Fibroblast of the aortic adventitia (primary cell): ENCODE results near the gene PSME3IP1. TPM values are rescaled to one million over a fixed set of nuclear protein-coding genes. Genes with fewer than 3 reads are reported as not detected.

Experiments
- DNase-seq: peaks from one replicate; pipeline ENCODE4 v3.0.0-alpha.2; 2010; ENCODE audit warnings: low read depth
- H3K4me3 ChIP-seq: 2 replicates; pipeline ENCODE4 v1.5.1; 2011; ENCODE audit warnings: low read depth, mild to moderate bottlenecking, control low read depth, low read length, moderate library complexity
- CTCF ChIP-seq: IDR thresholded peaks from 2 replicates; pipeline ENCODE4 v1.5.1; 2011; ENCODE audit warnings: mild to moderate bottlenecking, low read length, control low read depth, inconsistent platforms; ENCODE audit not compliant: insufficient read depth
- total RNA-seq: library from RNA; depleted of rRNA; stranded (reverse); fragments of >200 nt; gene quantifications from 2 replicates; pipeline ENCODE4 v1.2.3, GENCODE V29; 2012; ENCODE audit warnings: low replicate concordance

PSME3IP1 gene
- total RNA-seq, 1 donor = 71.5 TPM

GRCh38 chr16:57157533-57157932, 28.3 kb downstream of the PSME3IP1 start:
- no peak for TF ChIP-seq CTCF
- no peak for DNase-seq
- no peak overlapping the region for H3K4me3 ChIP-seq

GRCh38 chr16:57156351-57156703, 29.5 kb downstream of the PSME3IP1 start:
- no peak for TF ChIP-seq CTCF
- H3K4me3 ChIP-seq = no peak overlapping the region
- no peak for DNase-seq

- no peak for DNase-seq
- no peak for TF ChIP-seq CTCF
- no peak overlapping the region for H3K4me3 ChIP-seq
These were observed 30.0 kb downstream of the PSME3IP1 start for GRCh38 chr16:57155702-57156350.

- no peak for DNase-seq
- no peak for TF ChIP-seq CTCF
These were observed 32.0 kb downstream of the PSME3IP1 start for GRCh38 chr16:57153841-57154240.

GRCh38 chr16:57152096-57153093, 33.4 kb downstream of the PSME3IP1 start:
- no peak overlapping the region for H3K4me3 ChIP-seq
- no peak for DNase-seq
- TF ChIP-seq CTCF = no peak

More at GRCh38 chr16:57153841-57154240, 32.0 kb downstream of the PSME3IP1 start:
- no peak overlapping the region for H3K4me3 ChIP-seq

GRCh38 chr16:57151369-57151768, 34.5 kb downstream of the PSME3IP1 start:
- DNase-seq = no peak
- TF ChIP-seq CTCF = no peak
- no peak overlapping the region for H3K4me3 ChIP-seq
